Measurements from ENCODE around the gene HEPHL1.
"Not testable (repeated sequence)": the region's sequence is repeated elsewhere in the genome, so short reads cannot be mapped to it uniquely, and the experiment has no call there.

The HEPHL1 gene

GRCh38 chr11:94020777-94021481, at the start of gene HEPHL1:
Gene HEPHL1 (plus strand): TSS chr11:94021354. CDS start chr11:94021369, 15 bp downstream.
- no peak for DNase-seq

- DNase-seq = no peak
Observed at GRCh38 chr11:93972790-93973189, 48.4 kb upstream of the HEPHL1 start.

GRCh38 chr11:93973322-93974051, 47.7 kb upstream of the HEPHL1 start:
- DNase-seq = not testable (repeated sequence)

- no peak for DNase-seq
Observed at GRCh38 chr11:93974759-93975158, 46.4 kb upstream of the HEPHL1 start.

- not testable (repeated sequence) for DNase-seq
Observed at GRCh38 chr11:93976577-93977254, 44.4 kb upstream of the HEPHL1 start.

- DNase-seq = no peak
Observed at GRCh38 chr11:93983542-93984195, 37.5 kb upstream of the HEPHL1 start.

- DNase-seq = no peak
Observed at GRCh38 chr11:93984196-93984567, 37.0 kb upstream of the HEPHL1 start.

- DNase-seq = no peak
Observed at GRCh38 chr11:93984936-93985335, 36.2 kb upstream of the HEPHL1 start.

- no peak for DNase-seq
Observed at GRCh38 chr11:93986716-93987115, 34.4 kb upstream of the HEPHL1 start.

- DNase-seq = no peak
Observed at GRCh38 chr11:93988455-93988854, 32.7 kb upstream of the HEPHL1 start.

- no peak for DNase-seq
Observed at GRCh38 chr11:93988912-93989311, 32.2 kb upstream of the HEPHL1 start.

GRCh38 chr11:93993747-93994146, 27.4 kb upstream of the HEPHL1 start:
- DNase-seq = no peak

- no peak for DNase-seq
Observed at GRCh38 chr11:93997741-93998140, 23.4 kb upstream of the HEPHL1 start.

GRCh38 chr11:94000659-94001058, 20.5 kb upstream of the HEPHL1 start:
- DNase-seq = no peak

- DNase-seq = no peak
Observed at GRCh38 chr11:94002226-94002625, 18.9 kb upstream of the HEPHL1 start.

GRCh38 chr11:94007426-94007825, 13.7 kb upstream of the HEPHL1 start:
- DNase-seq = no peak

- DNase-seq = no peak
Observed at GRCh38 chr11:94007906-94008305, 13.2 kb upstream of the HEPHL1 start.

- no peak for DNase-seq
Observed at GRCh38 chr11:94010136-94010535, 11.0 kb upstream of the HEPHL1 start.

- no peak for DNase-seq
Observed at GRCh38 chr11:94011478-94011877, 9.7 kb upstream of the HEPHL1 start.

GRCh38 chr11:94017446-94017845, 3.7 kb upstream of the HEPHL1 start:
- DNase-seq = no peak

GRCh38 chr11:94018721-94019120, 2.4 kb upstream of the HEPHL1 start:
- no peak for DNase-seq

- DNase-seq = no peak
Observed at GRCh38 chr11:94023856-94024255, 2.7 kb downstream of the HEPHL1 start.

- DNase-seq = no peak
Observed at GRCh38 chr11:94024547-94024946, 3.4 kb downstream of the HEPHL1 start.

Measured in left hindlimb (tissue), 1 donor.